ENCODE measurements around the gene DDX11.
A peak's percentile ranks its signal among the peaks of the same experiment; 100 is the strongest.
"Not testable (repeated sequence)": the region's sequence is repeated elsewhere in the genome, so short reads cannot be mapped to it uniquely, and the experiment has no call there.

Gene DDX11

DNA sequence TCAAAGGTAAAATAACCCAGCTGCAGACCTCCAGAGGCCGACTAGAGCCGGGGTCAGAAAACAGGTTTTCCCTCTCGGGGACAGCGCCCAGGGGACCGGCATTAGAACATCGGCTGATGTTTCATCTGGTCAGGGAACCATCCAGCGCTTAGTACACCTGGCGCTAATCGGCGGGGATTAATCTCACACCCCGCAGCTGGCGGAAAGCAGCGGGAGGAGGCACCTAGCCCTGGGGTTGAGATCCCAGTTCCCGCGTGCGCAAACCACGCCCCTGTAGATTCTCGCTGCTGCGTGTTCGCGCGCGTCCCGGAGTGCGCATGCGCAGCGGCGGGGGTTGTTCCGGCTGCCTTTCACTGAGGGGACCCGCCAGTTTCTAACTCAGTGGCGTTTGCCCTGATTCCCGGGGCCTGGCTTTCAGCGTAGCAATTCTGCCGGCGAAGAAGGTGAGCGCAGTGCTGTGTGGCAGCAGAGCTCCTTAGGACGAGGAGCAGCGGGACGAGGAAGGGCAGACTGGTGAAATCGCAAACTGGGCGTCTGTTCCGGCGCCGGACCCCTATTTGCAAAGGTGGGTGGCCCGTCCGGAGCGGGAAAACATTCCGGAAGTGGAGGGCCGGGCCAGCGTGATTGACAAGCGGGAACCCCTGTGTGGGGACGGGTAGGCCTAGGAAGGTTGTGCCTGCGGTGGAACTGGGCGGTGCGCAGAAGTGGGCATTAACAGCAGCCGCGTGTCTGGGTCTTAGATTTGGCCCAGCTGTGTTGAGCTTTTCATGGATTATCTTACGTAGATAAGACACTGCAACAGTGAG is at the start of gene DDX11:
Gene DDX11, plus strand, starts transcription at position 334 of the 806 bp plus-strand sequence. CDS start 4,534 bp downstream, outside the sequence.
- DNase-seq (ENCODE audit: low read depth): peak; percentile 95

DNA sequence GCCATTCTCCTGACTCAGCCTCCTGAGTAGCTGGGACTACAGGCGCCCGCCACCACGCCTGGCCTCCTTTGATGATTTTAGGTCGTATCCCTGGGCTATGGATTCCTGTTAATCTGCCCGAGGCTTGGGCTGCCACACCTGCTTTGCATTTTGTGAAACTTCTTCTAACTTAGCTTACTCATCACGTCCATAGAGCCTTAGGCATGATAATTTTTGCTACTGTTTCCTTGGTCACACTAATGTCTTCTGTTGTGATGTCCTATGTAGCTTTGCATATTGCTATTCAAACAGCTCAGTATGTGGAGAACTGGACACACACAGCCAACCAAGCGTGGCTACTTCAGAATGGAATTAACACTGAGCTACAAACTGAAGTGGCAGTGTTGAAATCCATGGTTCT is 47.5 kb upstream of the DDX11 start:
- DNase-seq (ENCODE audit: low read depth): no peak

DNA sequence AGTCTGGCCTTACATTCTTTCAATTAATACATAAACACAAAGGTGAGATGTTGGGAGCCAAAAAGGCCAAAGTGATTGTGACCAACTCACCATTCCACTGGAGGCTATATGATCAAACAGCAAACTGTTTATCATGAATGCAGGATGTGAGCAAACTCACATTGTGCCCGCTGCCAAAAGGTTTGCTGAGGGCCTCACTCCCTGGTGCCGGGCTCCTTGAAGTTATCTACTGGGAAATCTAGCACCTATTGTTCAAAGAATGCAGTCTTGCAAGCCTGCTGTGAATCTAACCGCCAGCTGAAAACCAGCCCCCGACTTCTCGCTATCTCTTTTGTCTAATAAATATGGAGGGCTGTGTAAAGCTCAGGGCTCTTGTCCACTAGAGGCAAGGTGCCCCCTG is 46.7 kb upstream of the DDX11 start:
- DNase-seq (ENCODE audit: low read depth): not testable (repeated sequence)

DNA sequence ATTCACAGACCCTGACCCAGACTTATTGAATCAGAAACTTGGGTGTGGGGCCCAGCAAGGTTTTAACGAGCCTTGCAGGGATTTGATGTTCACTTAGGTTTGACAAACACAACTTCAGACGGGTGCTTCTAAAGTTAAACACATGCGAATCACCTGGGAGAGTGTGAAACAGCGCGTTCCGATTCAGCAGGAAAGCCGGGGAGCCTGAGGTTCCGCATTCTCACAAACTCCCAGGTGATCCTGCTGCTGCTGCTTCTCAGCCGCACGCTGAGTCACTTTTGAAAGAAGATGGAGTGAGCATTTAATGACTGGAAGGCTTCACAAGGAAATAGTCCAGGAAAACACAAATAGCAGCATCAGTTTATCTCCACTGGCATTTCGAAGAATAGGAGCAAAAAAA is 44.2 kb upstream of the DDX11 start:
- DNase-seq (ENCODE audit: low read depth): no peak

DNA sequence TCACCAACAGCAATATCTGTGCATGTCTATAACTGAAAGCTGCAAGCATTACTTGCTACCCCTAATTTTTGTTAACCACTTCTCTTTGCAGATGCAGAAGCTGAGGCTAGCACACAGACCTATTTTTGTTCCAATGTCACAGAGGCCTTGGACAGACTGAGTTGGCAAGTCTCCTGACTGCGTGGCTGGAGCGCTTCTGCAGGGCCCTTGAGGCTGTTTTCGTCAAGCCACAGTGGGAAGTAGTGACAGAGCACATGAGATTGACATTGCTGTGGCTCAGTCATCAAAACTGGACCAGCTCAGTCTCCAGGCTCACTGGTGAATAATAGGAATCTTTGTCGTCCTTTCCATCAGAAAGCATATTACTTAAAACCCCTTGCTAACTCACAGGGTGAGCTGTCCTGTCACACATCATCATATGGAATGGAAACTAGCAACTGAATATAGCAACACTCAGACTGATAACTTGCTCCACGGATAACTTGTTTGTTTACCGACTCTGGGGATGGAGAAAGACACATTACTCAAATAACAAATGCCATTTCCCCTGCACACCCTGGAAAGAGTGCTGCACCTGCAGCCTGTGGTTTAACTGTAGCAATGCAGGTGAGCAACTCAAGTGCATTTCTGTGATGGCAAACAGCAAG is 43.6 kb upstream of the DDX11 start:
- no peak for DNase-seq (ENCODE audit: low read depth)

DNA sequence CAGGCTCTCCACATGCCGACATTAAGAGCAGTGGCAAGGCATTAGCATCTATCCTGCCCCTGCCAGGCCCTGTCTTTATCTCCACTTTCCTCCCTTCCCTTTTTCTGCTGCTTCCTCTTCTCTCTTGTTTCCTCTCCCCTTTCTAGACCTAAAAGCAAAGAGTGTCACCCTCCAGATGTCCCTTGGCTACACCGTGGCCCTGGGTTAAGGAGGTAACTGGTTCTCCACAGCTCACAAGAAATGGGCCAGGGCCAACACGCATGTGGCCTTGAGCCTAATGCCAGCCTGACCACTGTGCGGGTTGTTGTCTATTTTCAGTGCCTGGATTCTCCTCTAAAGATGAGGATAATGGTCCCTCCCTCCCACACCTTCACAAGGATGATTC is 41.7 kb upstream of the DDX11 start:
- no peak for DNase-seq (ENCODE audit: low read depth)

DNA sequence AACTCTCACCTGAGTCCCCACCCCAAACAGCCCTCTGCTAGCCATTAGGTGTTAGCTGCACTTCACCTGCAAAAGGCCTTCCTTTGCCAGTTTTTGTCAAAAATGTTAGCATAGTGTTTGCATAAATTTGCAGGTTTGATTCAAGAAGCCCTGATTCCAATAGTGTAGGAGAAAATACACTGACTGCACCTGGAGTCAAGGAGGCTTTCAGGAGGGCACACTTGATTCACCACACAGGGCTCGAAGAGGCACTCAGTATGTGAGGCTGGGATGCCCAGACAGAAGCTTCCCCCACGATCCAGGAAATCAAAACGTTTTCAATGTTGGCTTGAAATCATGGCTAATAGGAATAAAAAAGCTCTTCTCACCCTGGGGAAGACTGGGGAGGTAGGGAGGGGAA is 40.5 kb upstream of the DDX11 start:
- no peak for DNase-seq (ENCODE audit: low read depth)

DNA sequence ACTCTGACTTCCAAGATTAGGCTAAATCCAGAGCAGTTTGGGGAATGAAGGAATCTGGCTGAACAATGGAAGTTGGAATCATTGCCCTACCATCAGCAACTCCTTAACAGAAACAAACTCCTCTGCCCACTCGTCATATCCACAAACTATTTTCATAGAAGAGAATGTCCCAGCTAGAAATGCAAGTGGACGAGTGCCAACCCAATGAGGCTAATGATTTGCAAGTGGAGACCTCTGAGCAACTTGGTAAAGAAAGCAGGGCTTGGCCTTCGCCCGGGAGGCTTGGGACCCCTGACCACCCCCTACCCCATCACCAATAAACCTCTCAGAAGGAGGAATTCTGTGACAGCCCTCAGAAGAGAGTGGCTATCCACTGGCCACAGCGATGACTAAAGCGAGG is 40.0 kb upstream of the DDX11 start:
- DNase-seq (ENCODE audit: low read depth): no peak

DNA sequence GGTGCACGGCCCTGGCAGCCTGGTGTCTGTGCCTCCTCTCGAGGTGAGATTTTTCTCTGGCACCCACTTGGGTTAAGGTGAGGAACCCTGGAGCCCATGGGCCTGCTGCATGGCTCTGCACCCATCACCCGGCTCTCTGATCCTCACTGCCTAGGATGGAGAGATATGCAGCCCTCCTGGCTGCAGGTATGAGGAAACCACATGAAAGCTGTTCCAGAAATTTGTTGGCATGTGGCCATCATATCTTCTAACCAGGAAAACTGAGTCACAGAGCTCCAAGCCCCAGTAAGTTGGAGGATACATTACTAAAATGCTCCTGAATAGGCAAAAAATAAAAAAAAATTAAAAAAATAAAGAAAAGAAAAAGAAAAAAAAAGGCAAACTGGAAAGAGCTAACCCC is 39.3 kb upstream of the DDX11 start:
- no peak for DNase-seq (ENCODE audit: low read depth)

DNA sequence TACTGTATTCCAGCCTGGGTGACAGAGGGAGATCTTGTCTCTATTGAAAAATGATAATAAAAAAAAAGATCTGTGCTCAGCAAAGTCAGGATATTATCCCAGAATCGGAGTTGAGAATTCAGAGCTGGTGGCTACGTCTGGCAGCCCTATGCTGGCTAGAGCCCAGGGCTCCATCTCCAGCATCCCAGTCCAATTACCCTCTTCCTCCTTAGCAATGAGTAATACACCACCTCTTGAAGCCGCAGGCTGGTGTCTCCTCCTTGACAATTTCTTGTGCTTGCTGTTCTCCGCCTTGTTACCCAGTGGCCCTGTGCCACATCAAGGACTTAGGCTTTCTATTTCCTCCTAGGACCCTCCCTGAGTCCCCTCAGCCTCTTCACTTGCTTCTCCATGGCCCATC is 38.4 kb upstream of the DDX11 start:
- DNase-seq (ENCODE audit: low read depth): no peak

DNA sequence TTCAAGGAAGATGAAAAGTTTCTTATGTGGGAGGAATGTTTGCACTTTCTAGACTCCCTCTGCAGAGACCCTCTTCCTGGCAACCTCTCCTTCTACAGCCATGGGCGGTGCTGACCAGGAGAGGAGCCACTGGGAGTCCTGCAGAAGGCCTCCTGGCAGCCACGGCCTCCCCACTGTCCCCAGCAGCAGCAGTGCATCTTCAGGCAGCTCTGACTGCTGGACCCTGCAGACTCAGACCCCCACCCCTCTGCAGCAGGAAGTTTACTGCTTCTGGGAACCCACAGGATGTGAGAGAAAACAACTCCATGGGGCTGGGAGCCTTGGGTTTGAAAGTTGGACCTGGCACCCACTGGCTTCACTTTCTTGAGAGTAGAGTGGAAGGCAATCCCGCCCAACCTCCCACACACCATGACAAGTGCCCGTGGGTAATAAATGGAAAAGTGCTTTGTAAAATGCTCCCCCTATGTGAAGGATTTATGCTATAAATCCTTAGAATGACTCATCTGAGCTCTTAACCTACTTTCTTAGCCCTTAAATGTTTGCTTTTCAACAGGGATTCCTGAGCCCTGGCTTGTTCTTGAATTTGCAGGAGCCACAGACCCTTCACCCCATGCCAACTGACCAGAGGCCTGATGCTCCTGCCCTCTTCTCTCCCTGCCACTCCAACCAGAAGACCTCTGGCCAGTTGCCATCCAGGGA is 37.5 kb upstream of the DDX11 start:
- DNase-seq (ENCODE audit: low read depth): no peak

DNA sequence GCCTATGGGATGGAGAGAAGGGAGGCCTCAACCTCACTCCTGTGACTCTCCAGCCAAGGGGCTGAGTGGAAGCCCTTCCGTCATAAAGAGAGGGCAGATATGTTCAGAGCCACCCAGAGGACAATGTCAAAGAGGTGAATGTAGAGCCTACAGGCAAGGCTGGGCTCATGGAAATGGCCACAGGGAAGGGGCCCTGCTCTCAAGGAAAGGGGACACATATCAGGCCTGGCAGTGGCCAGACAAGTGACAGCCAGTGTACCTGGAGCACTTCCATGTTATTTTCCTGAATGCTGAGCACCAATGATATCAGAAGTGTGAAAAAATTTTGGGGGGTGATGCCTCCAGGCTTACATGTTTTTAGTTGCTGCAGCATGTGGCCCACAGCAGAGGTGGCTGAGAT is 36.6 kb upstream of the DDX11 start:
- DNase-seq (ENCODE audit: low read depth): no peak

DNA sequence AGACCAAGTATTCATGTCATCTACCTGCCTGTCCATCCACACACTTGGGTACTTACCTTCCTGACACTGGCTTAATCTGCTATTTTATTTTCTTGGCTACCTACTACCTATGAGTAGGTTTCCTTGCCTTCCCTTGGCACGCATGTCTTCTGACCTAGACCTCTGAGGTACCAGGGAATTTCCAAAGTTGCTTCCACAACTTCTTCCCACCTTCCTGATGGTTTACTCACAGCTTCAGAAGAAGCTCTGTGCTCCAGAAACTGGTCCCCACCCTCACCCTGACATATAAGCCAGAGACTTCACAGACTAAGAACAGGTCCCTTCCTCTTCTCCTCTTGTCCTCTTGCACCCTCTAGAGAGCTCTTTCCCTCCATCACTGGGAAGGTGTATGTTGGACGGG is 35.7 kb upstream of the DDX11 start:
- DNase-seq (ENCODE audit: low read depth): no peak

DNA sequence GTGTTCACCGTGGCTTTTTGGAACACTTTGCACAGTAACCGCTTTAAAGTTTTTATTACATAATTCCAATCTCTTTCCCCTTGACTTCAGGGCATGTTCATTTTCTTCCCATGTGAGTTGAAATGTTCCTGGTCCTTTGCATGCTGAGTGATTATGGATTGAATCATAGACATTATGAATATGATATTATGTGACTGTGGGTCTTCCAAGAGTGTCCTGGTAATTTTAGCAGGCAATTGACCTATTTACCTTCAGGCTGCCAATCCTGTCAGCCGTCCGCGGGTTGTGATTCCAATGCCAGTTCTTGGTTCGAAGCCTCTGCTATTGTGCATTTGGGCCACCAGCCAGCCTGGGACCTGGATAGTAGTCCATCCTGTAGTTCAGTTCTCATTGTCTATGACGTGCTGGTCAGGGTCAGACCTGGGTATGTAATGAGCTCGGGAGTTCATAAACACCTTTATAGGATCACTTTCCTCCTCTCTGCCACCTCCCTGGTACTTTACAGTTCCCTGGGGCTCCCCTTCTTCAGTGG is 32.6 kb upstream of the DDX11 start:
- no peak for DNase-seq (ENCODE audit: low read depth)

DNA sequence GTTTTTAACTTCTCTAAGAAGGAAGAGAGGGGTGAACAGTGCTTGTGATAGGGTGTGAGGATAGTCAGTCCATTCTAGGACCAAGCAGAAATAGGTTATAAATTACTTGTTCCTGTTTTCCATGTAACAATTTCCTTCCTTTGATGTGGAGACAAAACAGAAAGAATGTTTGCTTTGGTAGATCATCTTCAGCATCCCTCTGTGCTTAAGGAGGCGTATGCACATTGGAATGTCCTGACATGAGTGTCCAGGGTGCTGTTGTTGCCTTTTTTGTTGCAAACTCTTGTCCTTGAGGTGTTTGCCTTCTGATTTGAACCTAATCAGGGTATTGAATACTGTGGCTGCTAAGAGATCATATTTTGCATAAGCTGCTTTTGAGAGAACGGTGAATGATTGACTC is 23.5 kb upstream of the DDX11 start:
- DNase-seq (ENCODE audit: low read depth): not testable (repeated sequence)

DNA sequence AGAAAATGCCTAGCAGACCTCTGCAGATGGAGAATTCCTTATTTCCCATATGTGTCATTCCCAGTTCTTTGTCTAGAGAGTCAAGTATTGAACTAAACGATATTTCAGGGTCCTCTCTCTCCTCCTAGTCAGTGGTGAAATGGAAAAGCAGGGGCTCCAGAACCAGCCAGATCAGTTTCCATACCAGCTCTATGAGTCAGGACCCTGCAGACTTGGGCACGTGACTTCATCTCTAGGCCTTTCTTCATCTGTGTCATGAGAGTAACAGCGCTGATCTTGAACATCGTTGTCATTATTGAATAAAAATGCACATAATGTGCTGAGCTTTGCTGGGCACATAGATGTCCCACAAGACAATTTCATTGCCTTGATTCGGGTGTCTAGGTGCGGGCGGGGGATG is 23.1 kb upstream of the DDX11 start:
- DNase-seq (ENCODE audit: low read depth): not testable (repeated sequence)

DNA sequence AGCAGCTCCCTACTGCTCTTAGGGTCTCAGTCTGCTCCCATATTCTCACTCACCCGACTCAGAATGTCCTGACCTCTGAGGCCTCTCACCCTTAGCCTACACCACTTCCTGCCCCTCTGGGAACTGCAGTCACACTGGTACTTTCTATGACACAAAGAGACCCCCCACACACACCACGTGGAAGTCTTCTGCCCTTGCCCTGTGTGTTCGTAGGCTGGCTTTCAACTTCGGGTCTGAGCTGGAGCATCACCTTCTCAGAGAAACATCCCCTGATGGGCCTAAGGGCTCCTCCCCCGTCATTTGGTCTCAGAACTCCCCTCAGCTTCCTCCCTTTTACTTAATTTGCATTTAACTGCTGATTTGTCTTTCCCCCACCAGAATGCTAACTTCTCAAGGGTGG is 22.0 kb upstream of the DDX11 start:
- DNase-seq (ENCODE audit: low read depth): peak; percentile 19

DNA sequence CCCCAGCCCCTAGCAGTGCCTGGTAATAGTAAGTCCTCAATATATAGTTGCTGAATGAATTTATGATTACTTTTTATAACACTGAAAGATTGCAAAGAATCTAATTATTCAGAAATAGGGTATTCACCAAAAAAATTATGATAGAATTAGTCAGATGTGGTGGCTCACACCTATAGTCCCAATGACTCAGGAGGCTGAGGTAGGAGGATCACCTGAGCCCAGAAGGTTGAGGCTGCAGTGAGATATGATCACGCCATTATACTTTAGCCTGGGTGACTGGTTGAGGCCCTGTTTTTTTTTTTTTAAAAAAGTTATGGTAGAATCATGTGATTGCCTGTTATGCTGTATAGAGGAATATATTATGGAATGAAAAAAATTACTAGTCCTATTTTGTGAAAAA is 21.5 kb upstream of the DDX11 start:
- DNase-seq (ENCODE audit: low read depth): not testable (repeated sequence)

DNA sequence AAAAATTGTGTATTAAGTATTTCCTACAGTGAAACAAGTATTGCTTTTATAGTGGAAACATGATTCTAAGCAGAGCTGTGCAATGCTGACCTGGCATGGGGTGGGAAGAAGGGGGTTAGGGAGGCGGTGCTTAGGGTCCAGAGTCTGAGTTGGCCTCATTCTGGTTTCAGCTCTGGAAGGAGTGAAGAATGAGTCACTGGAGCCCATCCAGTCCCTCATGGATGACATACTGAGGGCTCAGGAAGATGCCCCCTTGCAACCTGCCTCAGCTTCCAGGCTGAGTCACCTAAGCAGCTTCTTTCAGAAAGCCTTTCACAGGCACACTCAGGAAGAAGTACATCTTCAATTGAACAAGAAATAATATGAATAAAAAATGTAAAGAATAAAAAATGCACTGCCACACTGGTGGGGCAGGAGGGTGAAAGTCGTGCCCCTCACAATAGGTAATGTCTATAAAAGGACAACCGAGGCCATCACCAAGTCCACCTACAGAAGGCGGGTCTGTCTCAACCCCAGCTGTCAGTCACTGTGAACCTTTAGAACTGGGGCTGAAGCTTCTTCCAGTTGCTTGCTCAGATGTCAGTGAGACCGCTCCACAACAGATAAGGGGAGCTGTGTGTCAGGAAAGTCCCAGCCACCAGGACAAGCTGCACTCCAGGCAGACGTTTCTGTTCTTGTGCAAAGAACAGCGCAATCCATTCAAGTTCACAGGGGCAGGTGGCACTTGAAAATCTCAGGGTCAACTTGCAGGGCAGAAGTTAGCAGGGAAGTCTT is 20.8 kb upstream of the DDX11 start:
- DNase-seq (ENCODE audit: low read depth): not testable (repeated sequence)

DNA sequence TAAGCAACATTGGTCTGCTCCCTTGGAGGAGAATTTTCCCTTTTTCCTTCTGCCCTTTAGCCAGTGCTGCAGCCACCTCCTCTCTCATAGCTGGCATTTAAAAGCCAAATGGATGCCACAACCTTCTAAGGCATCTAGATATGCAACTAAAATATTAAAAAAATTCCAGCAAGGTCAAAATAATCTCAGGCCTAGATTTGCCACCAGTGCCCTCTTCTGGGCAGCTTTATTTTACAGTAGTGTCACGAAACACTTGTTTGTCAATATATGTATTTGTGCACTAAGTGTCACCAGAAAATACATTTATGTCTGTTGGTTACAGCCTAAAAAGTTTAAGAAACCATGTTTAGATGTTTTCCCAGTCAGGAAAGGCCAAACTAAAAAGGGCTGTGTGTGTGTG is 19.7 kb upstream of the DDX11 start:
- DNase-seq (ENCODE audit: low read depth): not testable (repeated sequence)

DNA sequence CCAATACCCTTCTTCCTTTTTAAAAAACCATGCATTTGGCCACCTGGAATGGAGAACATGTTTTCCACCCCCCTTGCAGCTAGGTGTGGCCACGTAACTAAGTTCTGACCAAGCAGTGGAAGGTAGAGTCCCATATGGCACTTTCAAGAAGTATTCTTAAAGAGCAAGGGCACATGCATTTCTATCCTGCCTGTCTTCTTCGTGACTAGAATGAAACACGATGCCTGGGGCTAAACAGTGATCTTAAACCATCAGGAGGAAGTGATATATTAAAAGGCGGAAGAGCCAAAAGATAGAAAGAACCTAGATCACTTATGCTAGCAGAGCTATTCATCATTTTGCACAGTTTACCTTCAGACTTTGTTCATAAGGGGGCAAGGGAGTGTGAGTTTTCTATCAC is 16.0 kb upstream of the DDX11 start:
- no peak for DNase-seq (ENCODE audit: low read depth)

DNA sequence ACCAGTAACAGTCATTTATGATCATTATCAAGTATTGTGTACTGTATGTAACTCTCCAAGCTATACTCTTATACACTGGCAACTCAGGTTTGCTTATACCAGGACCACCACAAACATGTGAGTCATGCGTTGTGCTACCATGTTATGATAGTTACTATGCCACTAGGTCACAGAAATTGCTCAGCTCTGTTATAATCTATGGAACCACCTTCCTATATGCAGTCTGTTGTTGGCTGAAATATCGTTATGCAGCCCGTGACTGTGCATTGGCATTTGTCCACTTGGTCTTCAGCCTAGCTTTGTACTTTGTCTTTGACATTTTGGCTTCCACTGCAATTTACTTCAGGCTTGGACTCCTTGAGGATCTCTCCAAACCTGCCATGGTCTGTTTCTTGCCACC is 7.5 kb upstream of the DDX11 start:
- not testable (repeated sequence) for DNase-seq (ENCODE audit: low read depth)

Measured in stimulated activated CD8-positive, alpha-beta memory T cell treated with anti-CD3 and anti-CD28 coated beads, Interleukin-4, amount 100 ng/mL, for 24 hours (primary cell).